SK-N-SH (cell line): ENCODE results near the gene CDK3. TPM values are rescaled to one million over a fixed set of nuclear protein-coding genes. Genes with fewer than 3 reads are reported as not detected.

Experiments used
- CTCF ChIA-PET: fragments of 300-600, 350-600 bp; formaldehyde crosslinking; extraction: SDS; loops from one replicate; lab custom pipeline; 2021; lab: Yijun Ruan, JAX
- POLR2A ChIA-PET: fragments of 350-600 bp; sonication (Branson Sonifier 250); formaldehyde crosslinking; extraction: SDS; loops from one replicate; lab custom pipeline; 2020; ENCODE audit warnings: antibody characterized with exemption, inconsistent platforms; lab: Yijun Ruan, JAX
- DNase-seq: peaks from one replicate; pipeline ENCODE4 v3.0.0; 2012
- H2AFZ ChIP-seq: fragments of 200-600 bp; sonication (generic); 2 replicates; pipeline ENCODE4 v1.8.1; 2016; ENCODE audit warnings: antibody characterized with exemption, mild to moderate bottlenecking, low read depth
- H3F3A ChIP-seq: fragments of 200-600 bp; sonication (generic); replicated peaks from 2 replicates; pipeline ENCODE3; 2016; ENCODE audit warnings: antibody characterized with exemption, mild to moderate bottlenecking; ENCODE audit not compliant: insufficient read depth
- H3K27ac ChIP-seq, 2 experiments: fragments of 200-500 bp in 1 of 2; fragments of 200-600 bp in 1 of 2; sonication (Bioruptor generic) in 1 of 2; sonication (generic), shearing (Covaris generic) in 1 of 2; 2 replicates each; pipeline versions ENCODE4 v1.5.1 to v1.6.1; 2014 to 2016; ENCODE audit warnings: low read depth in 2 of 2, inconsistent platforms in 1 of 2, low read length in 1 of 2, mild to moderate bottlenecking in 1 of 2, mixed read lengths in 1 of 2
- H3K27me3 ChIP-seq: fragments of 200-600 bp; sonication (generic), shearing (Covaris generic); 2 replicates; pipeline ENCODE4 v1.6.1; 2016; ENCODE audit warnings: mixed run types; ENCODE audit not compliant: insufficient read depth
- H3K36me3 ChIP-seq, 2 experiments: fragments of 200-500 bp in 1 of 2; fragments of 200-600 bp in 1 of 2; sonication (Bioruptor generic) in 1 of 2; sonication (generic) in 1 of 2; replicated peaks in 1 of 2; 2 replicates each; pipeline versions ENCODE3 to v1.5.1; 2014 to 2016; ENCODE audit warnings: low read length in 1 of 2, mild to moderate bottlenecking in 1 of 2; ENCODE audit not compliant: insufficient read depth in 2 of 2, control insufficient read depth in 1 of 2
- H3K4me1 ChIP-seq, 2 experiments: fragments of 200-500 bp in 1 of 2; fragments of 200-600 bp in 1 of 2; sonication (Bioruptor generic) in 1 of 2; sonication (generic), shearing (Covaris generic) in 1 of 2; 2 replicates each; pipeline versions ENCODE4 v1.5.1 to v1.6.1; 2014 to 2016; ENCODE audit warnings: low read depth in 1 of 2, low read length in 1 of 2, mixed run types in 1 of 2; ENCODE audit not compliant: insufficient read depth in 2 of 2, control insufficient read depth in 1 of 2
- H3K4me2 ChIP-seq: fragments of 200-600 bp; sonication (generic), shearing (Covaris generic); 2 replicates; pipeline ENCODE4 v1.6.1; 2017; ENCODE audit warnings: mixed run types
- H3K4me3 ChIP-seq, 2 experiments: fragments of 200-500 bp in 1 of 2; fragments of 200-600 bp in 1 of 2; sonication (Bioruptor generic) in 1 of 2; sonication (generic), shearing (Covaris generic) in 1 of 2; 2 replicates each; pipeline versions ENCODE4 v1.5.1 to v1.8.1; 2014 to 2016; ENCODE audit warnings: low read depth in 2 of 2, inconsistent platforms in 1 of 2, low read length in 1 of 2, mild to moderate bottlenecking in 1 of 2, mixed read lengths in 1 of 2, moderate library complexity in 1 of 2
- H3K79me2 ChIP-seq: fragments of 200-600 bp; sonication (generic); 2 replicates; pipeline ENCODE4 v1.8.1; 2017; ENCODE audit warnings: mild to moderate bottlenecking; ENCODE audit not compliant: insufficient read depth
- H3K9ac ChIP-seq: fragments of 200-600 bp; sonication (generic); 2 replicates; pipeline ENCODE4 v1.6.1; 2017; ENCODE audit warnings: mixed run types
- H3K9me2 ChIP-seq: fragments of 200-600 bp; sonication (generic); 2 replicates; pipeline ENCODE4 v1.6.1; 2017; ENCODE audit warnings: mixed run types
- H3K9me3 ChIP-seq: fragments of 200-600 bp; sonication (generic); 2 replicates; pipeline ENCODE4 v1.6.1; 2017; ENCODE audit warnings: mixed run types, mild to moderate bottlenecking, moderate library complexity
- H4K20me1 ChIP-seq: fragments of 200-600 bp; sonication (generic); 2 replicates; pipeline ENCODE4 v1.6.1; 2017; ENCODE audit warnings: mild to moderate bottlenecking, mixed run types; ENCODE audit not compliant: insufficient read depth
- CHD2 ChIP-seq: fragments of 150-350 bp; IDR thresholded peaks from 2 replicates; pipeline ENCODE4 v1.6.1; 2018; ENCODE audit warnings: low read length; ENCODE audit not compliant: partially characterized antibody
- CTCF ChIP-seq: fragments of 200-600 bp; sonication (generic); IDR thresholded peaks from 2 replicates; pipeline ENCODE4 v1.6.1; 2017; ENCODE audit warnings: antibody characterized with exemption, mild to moderate bottlenecking, moderate library complexity
- ELF1 ChIP-seq: IDR thresholded peaks from 2 replicates; pipeline ENCODE4 v1.4.0; 2012
- EP300 ChIP-seq, 2 experiments: IDR thresholded peaks; 2 replicates each; pipeline versions ENCODE4 v1.4.0 to v1.6.1; 2012; ENCODE audit warnings: borderline replicate concordance in 1 of 2, low read depth in 1 of 2, low read length in 1 of 2
- EZH2phosphoT487 ChIP-seq: fragments of 200-600 bp; sonication (generic); IDR thresholded peaks from 2 replicates; pipeline ENCODE4 v1.6.1; 2017; ENCODE audit warnings: low read depth, mixed run types, mild to moderate bottlenecking, antibody characterized with exemption, moderate library complexity, borderline replicate concordance
- FOSL2 ChIP-seq: IDR thresholded peaks from 2 replicates; pipeline ENCODE4 v1.4.0; 2012; ENCODE audit warnings: low read depth, mild to moderate bottlenecking, moderate library complexity, borderline replicate concordance
- FOXJ3 ChIP-seq: sonication (generic); formaldehyde crosslinking; IDR thresholded peaks from 2 replicates; pipeline ENCODE4 v1.5.1; 2020; ENCODE audit warnings: mild to moderate bottlenecking, missing genetic modification reagents
- FOXM1 ChIP-seq: IDR thresholded peaks from 2 replicates; pipeline ENCODE4 v1.4.0; 2012; ENCODE audit warnings: low read depth, mild to moderate bottlenecking
- GABPA ChIP-seq: IDR thresholded peaks from 2 replicates; pipeline ENCODE4 v1.4.0; 2012; ENCODE audit warnings: low read depth, mild to moderate bottlenecking
- GATA2 ChIP-seq: sonication (generic); formaldehyde crosslinking; IDR thresholded peaks from 2 replicates; pipeline ENCODE4 v1.5.0; 2020; ENCODE audit warnings: mild to moderate bottlenecking, missing genetic modification reagents
- IRF3 ChIP-seq: fragments of 150-350 bp; IDR thresholded peaks from 2 replicates; pipeline ENCODE4 v1.6.1; 2016; ENCODE audit warnings: mild to moderate bottlenecking, low read depth, low read length
- MAX ChIP-seq: IDR thresholded peaks from 2 replicates; pipeline ENCODE4 v1.4.0; 2012; ENCODE audit warnings: low read depth
- POLR2AphosphoS5 ChIP-seq: IDR thresholded peaks from 2 replicates; pipeline ENCODE4 v1.6.1; 2012; ENCODE audit warnings: low read depth, low read length
- RAD21 ChIP-seq: IDR thresholded peaks from 2 replicates; pipeline ENCODE4 v1.6.1; 2012; ENCODE audit warnings: mild to moderate bottlenecking, low read length
- RFX5 ChIP-seq: IDR thresholded peaks from 2 replicates; pipeline ENCODE4 v1.6.1; 2012; ENCODE audit warnings: mild to moderate bottlenecking, improper control_type of control experiment, low read length
- RXRA ChIP-seq: IDR thresholded peaks from 2 replicates; pipeline ENCODE4 v1.4.0; 2012; ENCODE audit warnings: low read depth, mild to moderate bottlenecking, borderline replicate concordance
- SIN3A ChIP-seq: IDR thresholded peaks from 2 replicates; pipeline ENCODE4 v1.6.1; 2012; ENCODE audit warnings: low read depth, mild to moderate bottlenecking, low read length, moderate library complexity, borderline replicate concordance
- SMC3 ChIP-seq: IDR thresholded peaks from 2 replicates; pipeline ENCODE4 v1.6.1; 2012; ENCODE audit warnings: low read depth, low read length, improper control_type of control experiment
- TAF1 ChIP-seq: IDR thresholded peaks from 2 replicates; pipeline ENCODE4 v1.6.1; 2012; ENCODE audit warnings: low read depth, mild to moderate bottlenecking, low read length, moderate library complexity, borderline replicate concordance
- TCF12 ChIP-seq: IDR thresholded peaks from 2 replicates; pipeline ENCODE4 v1.4.0; 2012
- TEAD4 ChIP-seq: IDR thresholded peaks from 2 replicates; pipeline ENCODE4 v1.4.0; 2012; ENCODE audit warnings: mild to moderate bottlenecking, borderline replicate concordance; ENCODE audit not compliant: insufficient read depth
- USF1 ChIP-seq: IDR thresholded peaks from 2 replicates; pipeline ENCODE4 v1.4.0; 2012; ENCODE audit warnings: low read depth, borderline replicate concordance
- WGBS: methylation state at CpG from one replicate; pipeline ENCODE4 v1.1.6; 2017; ENCODE audit warnings: low lambda C conversion rate; 5-methylcytosine and 5-hydroxymethylcytosine counted together
- polyA plus RNA-seq, 3 experiments: library from polyadenylated mRNA; depleted of rRNA; stranded (reverse); fragments of >200 nt; gene quantifications; 2 replicates each; pipeline ENCODE4 v1.2.3, GENCODE V29; 2012
- TF ChIP-seq, protein P1 (sequence below): IDR thresholded peaks from 2 replicates; pipeline ENCODE4 v1.6.1; 2012; ENCODE audit warnings: mild to moderate bottlenecking, low read depth, low read length, moderate library complexity

The CDK3 gene
- polyA plus RNA-seq, 1 of the 3 experiments (the other 2 are of a cell fraction): 14.6 TPM

DNA sequence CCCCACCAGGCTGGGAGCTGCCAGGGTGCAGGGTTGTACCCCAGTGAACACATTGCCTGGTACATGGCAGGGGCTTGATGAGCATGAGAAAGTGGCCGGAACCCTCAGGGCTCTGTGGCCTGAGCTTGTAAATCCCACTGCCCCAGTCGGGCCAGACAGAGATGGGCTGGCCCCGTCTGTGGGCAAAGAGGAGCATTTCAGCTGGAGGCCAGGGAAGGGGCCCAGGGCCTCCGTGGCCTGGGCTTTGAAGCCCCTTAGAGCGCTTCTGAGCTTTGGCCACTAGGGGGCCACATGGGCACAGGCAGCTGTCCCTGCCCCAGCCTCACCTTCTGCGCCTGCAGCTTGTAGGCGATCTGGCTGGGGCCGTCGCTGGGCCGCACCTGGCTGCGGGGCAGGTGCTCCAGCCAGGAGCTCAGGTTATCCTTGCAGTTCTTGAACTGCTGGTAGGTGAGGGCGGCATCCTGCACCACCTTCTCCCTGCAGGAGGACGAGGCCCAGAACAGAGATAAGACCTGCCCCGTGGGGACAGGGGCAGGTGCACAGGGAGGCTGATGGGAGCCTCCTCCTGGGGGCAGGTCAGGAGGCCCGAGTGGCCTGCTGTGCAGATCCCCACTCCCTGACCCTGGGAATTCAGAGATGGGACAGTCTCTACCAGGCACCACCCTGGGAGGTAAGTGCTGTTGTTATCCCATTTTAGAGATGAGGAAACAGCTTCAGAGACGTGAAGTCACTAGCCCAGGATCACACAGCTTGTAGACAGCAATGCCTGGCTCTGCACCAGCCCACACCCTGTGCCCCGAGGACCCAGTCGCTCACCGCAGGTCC is 13.7 kb downstream of the CDK3 start:
- POLR2A ChIA-PET: interaction anchor here (0.6 to 1.4 kb wide), 8 partner anchors 22 to 234 kb away, joined by 3 to 5 read pairs (median 4); partner anchors contain the start of genes MRPL38, SRP68 and TRIM47
- WGBS: 19% methylated on average over 12 of the region's 19 CpGs
- H4K20me1 ChIP-seq: no peaks in the 10 kb centered on the region
- no peaks in the 10 kb centered on the region for H3K36me3 ChIP-seq
- H3K79me2 ChIP-seq: no peaks in the 10 kb centered on the region
- H3K4me2 ChIP-seq: peak overlapping the region; percentile 15; the same call in 1 of the 2 replicates
- no peaks in the 10 kb centered on the region for H3K9me3 ChIP-seq
- TF ChIP-seq TAF1: no peak
- no peak for TF ChIP-seq CHD2
- TF ChIP-seq FOXM1: no peak
- TF ChIP-seq EP300 (IDR thresholded peaks at IDR 0.05; ENCODE audit: borderline replicate concordance in 1 of 2, low read depth in 1 of 2, low read length in 1 of 2): no peak
- TF ChIP-seq USF1: no peak
- TF ChIP-seq TCF12: no peak
- peak; percentile 92 for TF ChIP-seq SMC3
- TF ChIP-seq, protein P1, sequence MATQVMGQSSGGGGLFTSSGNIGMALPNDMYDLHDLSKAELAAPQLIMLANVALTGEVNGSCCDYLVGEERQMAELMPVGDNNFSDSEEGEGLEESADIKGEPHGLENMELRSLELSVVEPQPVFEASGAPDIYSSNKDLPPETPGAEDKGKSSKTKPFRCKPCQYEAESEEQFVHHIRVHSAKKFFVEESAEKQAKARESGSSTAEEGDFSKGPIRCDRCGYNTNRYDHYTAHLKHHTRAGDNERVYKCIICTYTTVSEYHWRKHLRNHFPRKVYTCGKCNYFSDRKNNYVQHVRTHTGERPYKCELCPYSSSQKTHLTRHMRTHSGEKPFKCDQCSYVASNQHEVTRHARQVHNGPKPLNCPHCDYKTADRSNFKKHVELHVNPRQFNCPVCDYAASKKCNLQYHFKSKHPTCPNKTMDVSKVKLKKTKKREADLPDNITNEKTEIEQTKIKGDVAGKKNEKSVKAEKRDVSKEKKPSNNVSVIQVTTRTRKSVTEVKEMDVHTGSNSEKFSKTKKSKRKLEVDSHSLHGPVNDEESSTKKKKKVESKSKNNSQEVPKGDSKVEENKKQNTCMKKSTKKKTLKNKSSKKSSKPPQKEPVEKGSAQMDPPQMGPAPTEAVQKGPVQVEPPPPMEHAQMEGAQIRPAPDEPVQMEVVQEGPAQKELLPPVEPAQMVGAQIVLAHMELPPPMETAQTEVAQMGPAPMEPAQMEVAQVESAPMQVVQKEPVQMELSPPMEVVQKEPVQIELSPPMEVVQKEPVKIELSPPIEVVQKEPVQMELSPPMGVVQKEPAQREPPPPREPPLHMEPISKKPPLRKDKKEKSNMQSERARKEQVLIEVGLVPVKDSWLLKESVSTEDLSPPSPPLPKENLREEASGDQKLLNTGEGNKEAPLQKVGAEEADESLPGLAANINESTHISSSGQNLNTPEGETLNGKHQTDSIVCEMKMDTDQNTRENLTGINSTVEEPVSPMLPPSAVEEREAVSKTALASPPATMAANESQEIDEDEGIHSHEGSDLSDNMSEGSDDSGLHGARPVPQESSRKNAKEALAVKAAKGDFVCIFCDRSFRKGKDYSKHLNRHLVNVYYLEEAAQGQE: no peak
- no peak for TF ChIP-seq GABPA
- no peak for TF ChIP-seq IRF3
- TF ChIP-seq GATA2 (CRISPR knock-in tag): no peak
- no peak for TF ChIP-seq RXRA
- TF ChIP-seq SIN3A: no peak; the same call in 1 of the 2 replicates
- TF ChIP-seq EZH2phosphoT487: no peak
- TF ChIP-seq RAD21: peak; percentile 95
- no peak for TF ChIP-seq ELF1
- no peak for TF ChIP-seq TEAD4
- TF ChIP-seq FOXJ3: no peak
- no peak for TF ChIP-seq RFX5
- peak; percentile 99 for TF ChIP-seq CTCF
- TF ChIP-seq MAX: no peak
- TF ChIP-seq POLR2AphosphoS5: no peak
- no peak for TF ChIP-seq FOSL2
- TF ChIP-seq, all 33 proteins: peak for 3
- no peaks in the 10 kb centered on the region for H3K9me2 ChIP-seq
- no peak overlapping the region for H3K9ac ChIP-seq
- no peaks in the 10 kb centered on the region for H3F3A ChIP-seq
- peak overlapping the region; percentile 58; the same call in 1 of the 2 replicates for H2AFZ ChIP-seq
- CTCF ChIA-PET: interaction anchor here (0.6 to 14.6 kb wide), 87 partner anchors 10 to 384 kb away, joined by 3 to 231 read pairs (median 5); partner anchors contain the start of genes ACOX1, CDK3, EXOC7 and GALR2
- DNase-seq: peak; percentile 97
- H3K4me1 ChIP-seq: peaks cover 10 to 13% of the 10 kb centered on the region in 2 experiments; a peak in 2 of 4 replicates
- no peak overlapping the region for H3K27ac ChIP-seq
- no peaks in the 10 kb centered on the region for H3K27me3 ChIP-seq
- H3K4me3 ChIP-seq: no peak overlapping the region
